HG02970 (cell line): ENCODE data around the gene WBP4.
"Not testable (repeated sequence)": the region's sequence is repeated elsewhere in the genome, so short reads cannot be mapped to it uniquely, and the experiment has no call there.

Source experiments
- ATAC-seq: cut with Tn5 transposase; IDR thresholded peaks from one replicate; pipeline ENCODE4 v1.9.1; 2021; ENCODE audit warnings: mild to moderate bottlenecking, moderate library complexity, moderate number of reproducible peaks; ENCODE audit not compliant: unreplicated experiment, low FRiP score

WBP4 gene

GRCh38 chr13:41042419-41042818 lies 18.9 kb upstream of the WBP4 start:
- ATAC-seq = not testable (repeated sequence)

GRCh38 chr13:41048640-41049039 lies 12.7 kb upstream of the WBP4 start:
- no peak for ATAC-seq

GRCh38 chr13:41049480-41050440 lies 11.5 kb upstream of the WBP4 start:
- ATAC-seq = no peak

GRCh38 chr13:41052441-41052840 lies 8.9 kb upstream of the WBP4 start:
- ATAC-seq = no peak

- ATAC-seq = peak; percentile 52
Measured at GRCh38 chr13:41053384-41053826, 7.9 kb upstream of the WBP4 start.

GRCh38 chr13:41054212-41054877 lies 7.0 kb upstream of the WBP4 start:
- ATAC-seq = no peak

- ATAC-seq = no peak
Measured at GRCh38 chr13:41054919-41055619, 6.2 kb upstream of the WBP4 start.

GRCh38 chr13:41056194-41056593 lies 5.1 kb upstream of the WBP4 start:
- no peak for ATAC-seq

- ATAC-seq = no peak
Measured at GRCh38 chr13:41056826-41057711, 4.2 kb upstream of the WBP4 start.

GRCh38 chr13:41058295-41059070 lies 2.8 kb upstream of the WBP4 start:
- no peak for ATAC-seq

GRCh38 chr13:41059456-41060081 lies 1.7 kb upstream of the WBP4 start:
- ATAC-seq = no peak

- ATAC-seq = peak; percentile 38
Measured at GRCh38 chr13:41060082-41060723, 1.1 kb upstream of the WBP4 start.

- ATAC-seq = peak; percentile 17
Measured at GRCh38 chr13:41060724-41061074, 610 bp upstream of the WBP4 start.

- ATAC-seq = peak; percentile 38
Measured at GRCh38 chr13:41061914-41062837, 867 bp downstream of the WBP4 start.

GRCh38 chr13:41064493-41064892 lies 3.2 kb downstream of the WBP4 start:
- ATAC-seq = no peak

- no peak for ATAC-seq
Measured at GRCh38 chr13:41065078-41065477, 3.8 kb downstream of the WBP4 start.

GRCh38 chr13:41074523-41074922 lies 13.2 kb downstream of the WBP4 start:
- no peak for ATAC-seq
